GM19035 (cell line): Measurements from ENCODE around the gene RNASET2.
"Not testable (repeated sequence)": the region's sequence is repeated elsewhere in the genome, so short reads cannot be mapped to it uniquely, and the experiment has no call there.

Experiments
- ATAC-seq: cut with Tn5 transposase; IDR thresholded peaks from one replicate; pipeline ENCODE4 v1.9.1; 2021; ENCODE audit not compliant: unreplicated experiment

Gene RNASET2

DNA sequence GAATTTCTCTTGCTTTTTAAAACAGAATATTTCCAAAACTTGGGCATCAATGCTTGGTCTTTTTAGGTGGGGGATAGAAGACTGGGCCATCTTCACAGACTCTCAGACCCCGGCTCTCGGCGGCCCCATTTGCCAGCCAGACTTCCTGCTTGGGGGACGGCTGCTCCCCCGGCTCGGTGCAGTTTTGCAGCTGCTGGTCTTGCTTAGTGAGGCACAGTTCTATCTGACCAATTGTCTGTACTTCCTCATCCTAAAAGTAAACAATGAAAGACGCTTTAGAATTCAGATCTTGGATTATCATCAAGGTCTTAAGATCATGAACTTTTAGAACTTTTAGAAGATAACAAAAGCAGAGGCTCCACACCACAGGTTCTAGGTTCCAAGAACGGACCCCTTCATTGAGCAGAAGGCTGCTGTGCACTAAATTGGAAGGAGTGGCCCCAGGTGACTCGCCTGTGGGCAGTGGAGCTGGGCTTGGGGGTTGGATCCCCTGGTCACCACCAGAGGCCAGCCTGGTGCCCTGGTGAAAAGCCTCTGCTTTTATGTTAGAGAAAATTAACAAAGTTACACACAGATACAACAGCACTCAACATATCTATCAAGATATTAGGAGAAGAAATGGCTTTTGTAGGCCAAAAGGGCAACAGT, 26.7 kb downstream of the RNASET2 start:
- ATAC-seq: no peak

- ATAC-seq: no peak
These were observed 27.5 kb downstream of the RNASET2 start for GRCh38 chr6:166928644-166929541.

GRCh38 chr6:166927935-166928643, 28.3 kb downstream of the RNASET2 start:
- ATAC-seq: no peak

GRCh38 chr6:166927240-166927934, 29.0 kb downstream of the RNASET2 start:
- ATAC-seq: no peak

GRCh38 chr6:166926748-166927147, 29.6 kb downstream of the RNASET2 start:
- no peak for ATAC-seq

GRCh38 chr6:166925141-166925996, 31.0 kb downstream of the RNASET2 start:
- no peak for ATAC-seq

DNA sequence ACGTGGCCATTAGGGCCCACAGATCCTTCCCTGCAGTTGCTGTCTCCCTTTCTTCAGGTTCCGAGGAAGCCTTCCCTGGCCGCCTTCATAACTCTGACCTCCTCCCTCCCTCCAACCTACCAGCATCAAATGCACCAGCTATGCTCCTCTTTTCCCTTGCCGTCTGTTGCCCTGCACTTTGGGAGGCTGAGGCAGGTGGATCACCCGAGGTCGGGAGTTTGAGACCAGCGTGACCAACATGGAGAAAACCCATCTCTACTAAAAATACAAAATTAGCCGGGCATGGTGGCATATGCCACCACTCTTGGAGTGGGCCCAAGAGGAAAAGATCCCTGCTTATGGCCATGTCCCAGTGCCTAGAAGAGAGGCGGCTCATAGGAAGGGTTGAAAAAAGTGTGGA, 31.8 kb downstream of the RNASET2 start:
- ATAC-seq: no peak

GRCh38 chr6:166922937-166923336, 33.4 kb downstream of the RNASET2 start:
- no peak for ATAC-seq

DNA sequence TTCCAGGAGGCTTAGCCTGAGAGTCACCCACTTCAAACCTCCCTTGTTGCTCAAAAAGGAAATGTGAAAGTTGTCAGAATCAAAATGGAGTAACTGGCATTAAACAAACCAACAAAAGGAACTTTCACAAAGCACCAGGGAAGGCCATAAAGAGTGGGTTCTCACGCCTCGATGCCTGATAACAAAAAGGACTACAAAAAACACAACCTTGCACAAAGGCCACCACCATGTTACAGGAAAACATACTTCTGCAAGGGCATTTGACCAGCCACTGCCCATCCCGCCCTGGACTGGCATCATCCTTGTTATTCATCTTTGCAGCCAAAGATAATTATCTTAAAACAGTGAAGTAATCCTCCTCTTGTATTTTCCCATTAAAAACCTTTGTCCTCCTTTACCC, 34.8 kb downstream of the RNASET2 start:
- no peak for ATAC-seq

DNA sequence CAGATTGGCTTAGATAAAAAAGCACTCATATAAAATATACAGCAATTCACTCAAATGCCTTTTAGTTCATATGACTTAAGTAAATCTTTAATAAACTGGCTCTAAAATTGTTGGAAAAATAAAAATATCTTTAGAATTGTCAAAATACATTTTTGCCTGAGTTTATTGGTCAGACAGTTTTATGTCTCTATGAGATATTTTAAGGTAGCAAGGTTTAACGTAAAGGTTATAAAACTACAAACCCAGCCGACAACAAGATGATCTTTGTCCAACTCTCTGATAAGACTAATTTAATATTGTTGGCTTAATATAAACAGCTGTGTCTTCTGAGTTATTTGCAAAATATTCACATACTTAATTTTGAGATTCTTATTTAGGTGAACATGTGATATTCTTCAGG, 39.5 kb downstream of the RNASET2 start:
- ATAC-seq: no peak

DNA sequence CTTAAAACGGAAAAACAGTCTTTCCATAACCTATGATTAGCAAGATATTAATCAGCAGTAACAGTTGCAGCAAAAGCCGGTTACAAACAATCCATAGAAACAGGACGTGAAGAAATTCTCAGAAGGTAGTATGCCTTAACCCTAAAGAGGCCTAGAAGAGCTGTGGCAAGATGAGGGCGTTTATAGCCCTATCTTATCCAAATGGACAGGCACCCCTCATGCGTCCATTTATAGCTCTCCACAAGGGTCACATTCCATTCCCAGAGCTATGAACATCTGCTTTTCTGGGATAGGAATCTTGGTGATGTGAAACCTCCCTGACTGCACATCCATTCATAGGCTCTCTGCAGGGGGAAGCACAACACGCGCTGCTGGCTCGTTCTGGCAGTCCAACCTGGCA, 40.9 kb downstream of the RNASET2 start:
- ATAC-seq: not testable (repeated sequence)

DNA sequence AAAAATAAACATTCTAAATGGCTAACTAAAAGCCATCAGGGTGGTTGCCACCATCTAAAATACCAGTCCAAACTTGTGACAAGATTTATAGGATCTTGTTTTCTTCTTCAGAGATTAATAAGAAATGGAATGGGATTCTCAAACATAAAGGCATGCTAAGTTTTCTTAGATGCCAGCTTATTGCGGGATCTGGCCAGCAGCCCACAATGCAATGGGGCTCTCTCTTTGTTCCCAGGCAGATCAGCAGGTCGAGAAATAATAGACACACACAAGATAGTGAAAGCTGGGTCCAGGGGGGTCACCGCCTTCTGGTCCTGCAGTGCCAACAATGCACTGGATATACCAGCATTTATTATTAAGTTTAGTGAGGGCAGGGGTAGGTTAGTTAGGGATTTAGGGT, 41.4 kb downstream of the RNASET2 start:
- ATAC-seq: not testable (repeated sequence)

DNA sequence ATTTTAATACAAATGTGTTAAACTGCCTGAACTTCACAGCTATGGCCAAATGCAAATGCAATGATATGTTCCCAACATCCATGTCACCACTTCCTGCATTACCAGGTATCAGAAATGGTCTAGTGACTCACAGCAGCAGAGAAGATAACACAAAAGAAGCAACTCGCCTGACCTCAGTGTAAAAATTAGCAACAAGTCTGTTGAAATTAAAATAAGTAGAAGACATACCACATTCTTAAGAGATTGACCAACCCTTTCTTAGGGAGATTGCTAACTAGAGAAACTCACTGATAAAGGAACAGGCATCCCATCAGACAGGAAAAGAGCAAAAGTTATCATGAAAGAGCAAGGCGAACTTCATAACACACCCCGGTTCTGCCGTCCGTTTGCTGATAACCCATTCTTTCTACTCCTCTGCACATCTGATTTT, 45.1 kb downstream of the RNASET2 start:
- ATAC-seq: no peak

DNA sequence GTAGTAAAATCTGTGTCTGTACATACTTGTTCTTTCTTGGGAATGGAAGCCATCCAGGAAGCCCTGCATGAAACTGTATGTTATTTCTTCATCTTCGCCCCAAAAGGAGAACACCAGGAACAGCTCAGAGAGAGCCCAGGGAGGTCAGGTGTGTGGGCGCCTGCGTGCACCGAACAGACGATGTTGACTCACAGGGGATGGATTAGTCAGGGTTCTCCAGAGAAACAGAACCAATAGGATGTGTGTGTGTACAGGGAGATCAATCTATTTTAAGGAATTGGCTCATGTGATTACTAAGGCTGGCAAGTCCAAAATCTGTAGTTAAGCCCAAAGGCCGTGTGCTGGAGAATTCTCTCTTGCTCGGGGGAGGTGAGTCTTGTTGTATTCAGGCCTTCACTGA, 45.7 kb downstream of the RNASET2 start:
- ATAC-seq: no peak

DNA sequence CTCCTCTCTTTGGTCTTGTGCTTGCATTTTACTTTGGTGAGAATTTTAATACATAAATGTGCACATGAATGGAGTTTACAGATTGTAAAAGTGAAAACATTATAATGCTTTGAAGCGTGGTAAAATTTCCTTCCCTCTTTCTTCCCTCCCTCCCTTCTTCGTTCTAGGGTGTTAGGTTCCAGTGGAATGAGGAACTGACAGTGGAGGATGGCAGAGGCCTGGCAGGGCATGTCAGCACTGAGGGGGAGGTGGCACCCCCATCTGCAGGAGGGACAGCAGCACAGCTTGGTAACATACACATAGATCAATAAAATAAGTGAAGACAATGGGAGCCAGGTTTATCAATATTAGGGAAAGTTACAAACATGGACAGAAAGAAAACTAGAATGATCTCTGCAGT, 47.5 kb downstream of the RNASET2 start:
- no peak for ATAC-seq

DNA sequence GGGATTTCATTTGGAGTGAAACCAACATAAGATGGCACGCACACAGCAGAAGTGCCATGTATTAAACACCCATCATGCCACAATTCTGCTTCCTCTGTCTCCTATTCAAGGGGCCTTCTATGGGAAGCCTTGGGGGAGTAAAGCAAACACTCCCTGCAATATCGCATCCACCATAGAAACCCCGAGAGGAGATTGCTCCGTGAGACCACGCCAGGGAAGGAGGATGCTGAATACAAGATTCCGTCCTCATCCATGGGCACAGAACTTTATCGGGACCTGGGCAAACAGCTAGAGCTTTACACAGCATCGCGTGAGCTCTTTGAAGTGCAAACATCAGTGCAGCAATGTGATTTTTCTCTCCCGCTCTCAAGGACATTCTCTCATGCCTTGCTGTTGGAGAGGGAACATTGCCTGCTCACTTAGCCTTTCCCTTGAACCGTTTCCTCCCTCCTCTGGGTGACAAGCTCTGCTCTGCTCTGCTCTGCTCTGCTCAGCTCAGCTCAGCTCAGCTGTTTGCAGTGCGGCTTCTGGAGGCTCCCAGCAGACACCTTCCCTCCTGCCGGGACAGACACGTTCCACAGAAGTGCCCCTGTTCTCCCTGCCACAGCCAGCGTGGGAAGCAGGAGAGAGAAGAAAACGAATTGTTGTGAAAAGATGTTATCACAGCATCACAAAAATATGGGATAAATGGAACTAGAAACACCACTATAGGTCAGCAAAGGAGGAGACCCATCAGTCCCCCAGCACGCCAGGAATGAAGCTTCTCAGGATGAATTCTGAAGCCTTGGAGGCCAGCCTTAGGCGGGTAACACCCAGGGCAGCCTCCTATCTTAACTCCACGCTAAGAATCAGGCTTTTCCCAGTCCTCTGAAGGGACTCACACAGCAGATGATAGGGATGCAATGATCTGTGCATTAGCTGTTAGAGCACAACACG, 48.2 kb downstream of the RNASET2 start:
- ATAC-seq: no peak

DNA sequence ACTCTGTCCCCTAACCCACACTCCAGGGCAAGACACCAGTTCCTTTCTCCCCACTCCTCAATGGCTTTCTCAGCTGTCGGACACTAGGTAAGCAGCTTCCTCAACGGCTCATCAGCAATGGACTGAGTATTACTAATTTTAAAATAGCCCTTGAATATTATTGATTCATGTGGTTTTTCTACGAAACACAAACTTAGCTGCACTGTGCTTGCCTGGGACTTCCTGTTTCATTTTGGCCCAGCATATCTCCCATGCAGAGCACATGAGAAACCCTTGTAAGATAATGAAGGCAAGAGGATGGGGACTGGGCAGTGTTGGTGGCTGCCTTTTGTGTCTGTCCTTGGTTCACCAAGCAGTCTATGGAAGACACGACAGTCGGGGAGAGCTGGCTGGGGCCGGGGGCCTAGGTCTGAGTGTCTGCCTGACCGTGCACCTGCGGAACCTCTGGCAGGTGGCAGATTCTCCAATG, 48.9 kb downstream of the RNASET2 start:
- ATAC-seq: peak; percentile 92

GRCh38 chr6:166906376-166907044, 49.8 kb downstream of the RNASET2 start:
- ATAC-seq: no peak
